Measurements from ENCODE around the gene COL9A3.

DNA sequence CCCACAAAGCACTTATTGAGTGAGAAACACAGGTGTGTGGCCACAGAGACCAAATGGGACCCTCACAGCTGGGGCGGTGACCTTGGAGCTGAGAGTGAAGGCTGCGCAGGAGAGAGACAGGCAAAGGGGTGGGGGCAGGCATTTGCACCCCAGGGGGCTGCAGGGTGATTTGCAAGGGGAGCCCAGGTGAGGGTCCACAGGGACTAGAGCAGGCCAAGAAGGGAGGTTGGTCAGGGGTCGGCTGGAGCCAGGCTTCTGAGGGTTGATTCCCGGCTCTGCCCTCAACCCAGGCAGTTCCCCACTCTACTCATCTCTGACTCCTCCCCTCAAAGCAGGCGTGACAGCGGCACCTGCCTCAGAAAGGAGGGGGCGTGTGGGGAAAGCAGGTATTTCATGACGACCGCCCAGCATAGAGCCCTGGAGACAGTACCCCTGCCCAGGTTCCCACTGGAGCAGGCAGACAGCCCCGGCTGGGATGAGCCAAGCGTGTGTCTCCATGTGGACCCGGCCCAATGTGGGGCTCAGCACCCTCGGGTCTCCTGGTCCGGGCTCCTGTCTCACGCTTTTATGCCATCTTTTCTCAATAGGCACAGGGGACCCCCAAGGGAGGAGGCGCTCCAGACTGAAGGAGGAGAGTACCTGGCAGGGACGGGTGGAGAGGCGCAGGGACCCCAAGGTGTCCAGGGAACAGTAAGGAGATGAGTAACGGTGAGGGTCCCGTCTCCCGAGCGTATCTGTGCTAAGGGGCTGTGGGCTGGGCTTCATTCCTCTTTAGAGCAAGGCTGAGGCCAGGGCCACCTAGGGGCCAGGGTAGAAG, 23.7 kb upstream of the COL9A3 start:
- TF ChIP-seq CTCF (IDR thresholded peaks at IDR 0.05): no peak
- no peak for TF ChIP-seq POLR2A (IDR thresholded peaks at IDR 0.05)
- no peak for TF ChIP-seq POLR2AphosphoS5 (IDR thresholded peaks at IDR 0.05)
- TF ChIP-seq EP300 (IDR thresholded peaks at IDR 0.05; ENCODE audit: low read depth): no peak

Measured in transverse colon (tissue), 4 donors.